ENCODE results near the gene FRMD4A. TPM values are rescaled to one million over a fixed set of nuclear protein-coding genes. Genes with fewer than 3 reads are reported as not detected.

FRMD4A gene
- total and polyA plus RNA-seq, 2 experiments from 2014 or later: 11.9 to 17.5 TPM

- DNase-seq: peak; percentile 97
- Histone ChIP-seq H4K20me1 (ENCODE audit: insufficient read depth) (no peaks in the 10 kb centered on the region), H3K4me2 (ENCODE audit: unreplicated experiment) (peak overlapping the region; percentile 10), H3K27ac (peak overlapping the region; percentile 82), H3K4me3 (no peak overlapping the region), H3K27me3 (replicated peaks; ENCODE audit: insufficient read depth) (no peaks in the 10 kb centered on the region), H3K79me2 (ENCODE audit: insufficient read depth) (no peaks in the 10 kb centered on the region), H3K36me3 (ENCODE audit: low read depth) (no peaks in the 10 kb centered on the region), H3K9me3 (ENCODE audit: low read depth) (no peaks in the 10 kb centered on the region), H2AFZ (no peak overlapping the region), H3K4me1 (ENCODE audit: insufficient read depth) (peaks cover 22% of the 10 kb centered on the region), H3K9me2 (ENCODE audit: insufficient read depth) (no peaks in the 10 kb centered on the region), H3F3A (ENCODE audit: insufficient read depth) (peaks cover 32% of the 10 kb centered on the region), H3K9ac (peak overlapping the region; percentile 66)
- in situ Hi-C loops (cut with MboI): no loop called here
- WGBS, 2 experiments (ENCODE audit: low coverage in 1 of 2, low lambda C conversion rate in 2 of 2, missing lambda C conversion rate in 2 of 2): 8 to 12% methylated on average over 7 of the region's 7 CpGs
- no peak for TF ChIP-seq EZH2phosphoT487 (IDR thresholded peaks at IDR 0.05; ENCODE audit: insufficient read depth, low read depth)
- no peak for TF ChIP-seq EZH2 (IDR thresholded peaks at IDR 0.05; ENCODE audit: insufficient read depth, poor library complexity, severe bottlenecking)
Observed at GRCh38 chr10:13984647-13985155, 346.0 kb downstream of the FRMD4A start.

GRCh38 chr10:13983035-13983434, 347.7 kb downstream of the FRMD4A start:
- no peak for DNase-seq
- in situ Hi-C loops (cut with MboI): no loop called here
- H4K20me1 ChIP-seq (ENCODE audit: insufficient read depth): no peaks in the 10 kb centered on the region
- no peaks in the 10 kb centered on the region for H3K9me3 ChIP-seq (ENCODE audit: low read depth)
- peaks cover 42% of the 10 kb centered on the region for H3F3A ChIP-seq (ENCODE audit: insufficient read depth)
- H3K27ac ChIP-seq: no peak overlapping the region
- H2AFZ ChIP-seq: no peak overlapping the region
- H3K4me1 ChIP-seq (ENCODE audit: insufficient read depth): peaks cover 33% of the 10 kb centered on the region
- no peaks in the 10 kb centered on the region for H3K9me2 ChIP-seq (ENCODE audit: insufficient read depth)
- H3K9ac ChIP-seq: no peak overlapping the region
- no peaks in the 10 kb centered on the region for H3K79me2 ChIP-seq (ENCODE audit: insufficient read depth)
- H3K36me3 ChIP-seq (ENCODE audit: low read depth): no peaks in the 10 kb centered on the region
- no peak overlapping the region for H3K4me2 ChIP-seq (ENCODE audit: unreplicated experiment)
- H3K4me3 ChIP-seq: no peak overlapping the region
- no peaks in the 10 kb centered on the region for H3K27me3 ChIP-seq (replicated peaks; ENCODE audit: insufficient read depth)
- TF ChIP-seq EZH2phosphoT487 (IDR thresholded peaks at IDR 0.05; ENCODE audit: insufficient read depth, low read depth) (no peak), EZH2 (IDR thresholded peaks at IDR 0.05; ENCODE audit: insufficient read depth, poor library complexity, severe bottlenecking) (no peak)
- WGBS, 2 experiments (ENCODE audit: low coverage in 1 of 2, low lambda C conversion rate in 2 of 2, missing lambda C conversion rate in 2 of 2): 98 to 99% methylated on average over 9 of the region's 9 CpGs

GRCh38 chr10:13978533-13979115, 352.1 kb downstream of the FRMD4A start:
- Histone ChIP-seq H3K27ac (peak overlapping the region; percentile 90), H2AFZ (no peak overlapping the region), H3K4me1 (ENCODE audit: insufficient read depth) (peaks cover 29% of the 10 kb centered on the region), H3K4me2 (ENCODE audit: unreplicated experiment) (peak overlapping the region; percentile 19), H3K4me3 (no peak overlapping the region), H3F3A (ENCODE audit: insufficient read depth) (peaks cover 24% of the 10 kb centered on the region), H3K79me2 (ENCODE audit: insufficient read depth) (no peaks in the 10 kb centered on the region), H3K9me2 (ENCODE audit: insufficient read depth) (no peaks in the 10 kb centered on the region), H4K20me1 (ENCODE audit: insufficient read depth) (no peaks in the 10 kb centered on the region), H3K36me3 (ENCODE audit: low read depth) (no peaks in the 10 kb centered on the region), H3K9ac (peak overlapping the region; percentile 57), H3K9me3 (ENCODE audit: low read depth) (no peaks in the 10 kb centered on the region), H3K27me3 (replicated peaks; ENCODE audit: insufficient read depth) (no peaks in the 10 kb centered on the region)
- TF ChIP-seq EZH2phosphoT487 (IDR thresholded peaks at IDR 0.05; ENCODE audit: insufficient read depth, low read depth) (no peak), EZH2 (IDR thresholded peaks at IDR 0.05; ENCODE audit: insufficient read depth, poor library complexity, severe bottlenecking) (no peak)
- DNase-seq: peak; percentile 97
- in situ Hi-C loops (cut with MboI): no loop called here
- 25% methylated on average over 4 of the region's 4 CpGs for WGBS, 2 experiments (ENCODE audit: low coverage in 1 of 2, low lambda C conversion rate in 2 of 2, missing lambda C conversion rate in 2 of 2)

GRCh38 chr10:13977861-13978532, 352.7 kb downstream of the FRMD4A start:
- Histone ChIP-seq H3K4me3 (peak overlapping the region; percentile 24; the same call in 1 of the 2 replicates), H2AFZ (peak overlapping the region; percentile 22; the same call in 1 of the 2 replicates), H3K36me3 (ENCODE audit: low read depth) (no peaks in the 10 kb centered on the region), H4K20me1 (ENCODE audit: insufficient read depth) (no peaks in the 10 kb centered on the region), H3K27ac (peak overlapping the region; percentile 90), H3F3A (ENCODE audit: insufficient read depth) (peaks cover 24% of the 10 kb centered on the region), H3K9ac (peak overlapping the region; percentile 27), H3K4me2 (ENCODE audit: unreplicated experiment) (peak overlapping the region; percentile 43), H3K79me2 (ENCODE audit: insufficient read depth) (no peaks in the 10 kb centered on the region), H3K9me3 (ENCODE audit: low read depth) (no peaks in the 10 kb centered on the region), H3K4me1 (ENCODE audit: insufficient read depth) (peaks cover 29% of the 10 kb centered on the region), H3K27me3 (replicated peaks; ENCODE audit: insufficient read depth) (no peaks in the 10 kb centered on the region), H3K9me2 (ENCODE audit: insufficient read depth) (no peaks in the 10 kb centered on the region)
- 53 to 54% methylated on average over 3 of the region's 3 CpGs for WGBS, 2 experiments (ENCODE audit: low coverage in 1 of 2, low lambda C conversion rate in 2 of 2, missing lambda C conversion rate in 2 of 2)
- no peak for TF ChIP-seq EZH2 (IDR thresholded peaks at IDR 0.05; ENCODE audit: insufficient read depth, poor library complexity, severe bottlenecking)
- no peak for TF ChIP-seq EZH2phosphoT487 (IDR thresholded peaks at IDR 0.05; ENCODE audit: insufficient read depth, low read depth)
- in situ Hi-C loops (cut with MboI): no loop called here
- no peak for DNase-seq
